OCI-LY3 (cell line): ENCODE data around the gene EPSTI1.
A peak's percentile ranks its signal among the peaks of the same experiment; 100 is the strongest.

Source experiments
- H2AFZ ChIP-seq: fragments of 200-600, 300-600 bp; shearing (Covaris generic); 2 replicates; pipeline ENCODE4 v1.6.0; 2014; ENCODE audit warnings: antibody characterized with exemption, low read depth, low read length
- H3K27ac ChIP-seq: fragments of 200-600, 300-600 bp; sonication (generic); 2 replicates; pipeline ENCODE4 v1.5.1; 2014; ENCODE audit warnings: mild to moderate bottlenecking, low read length, moderate library complexity, mixed read lengths
- H3K27me3 ChIP-seq: fragments of 200-600, 300-600 bp; sonication (generic); 2 replicates; pipeline ENCODE4 v1.6.1; 2014; ENCODE audit warnings: low read depth, low read length, mixed read lengths
- H3K36me3 ChIP-seq: fragments of 200-600, 300-600 bp; sonication (generic); replicated peaks from 2 replicates; pipeline ENCODE3; 2014; ENCODE audit warnings: low read depth, low read length, mixed read lengths
- H3K4me1 ChIP-seq: fragments of 300-600, 200-600 bp; sonication (generic); 2 replicates; pipeline ENCODE4 v1.6.1; 2014; ENCODE audit warnings: low read length, mixed read lengths
- H3K4me2 ChIP-seq: fragments of 200-600, 300-600 bp; sonication (generic); 2 replicates; pipeline ENCODE4 v1.6.1; 2014; ENCODE audit warnings: low read length, mixed read lengths
- H3K4me3 ChIP-seq: fragments of 300-600, 200-600 bp; sonication (generic); 2 replicates; pipeline ENCODE4 v1.5.1; 2014; ENCODE audit warnings: antibody characterized with exemption, mild to moderate bottlenecking, low read length, moderate library complexity
- H3K79me2 ChIP-seq: fragments of 300-600, 200-600 bp; shearing (Covaris generic); 2 replicates; pipeline ENCODE4 v1.6.1; 2014; ENCODE audit warnings: mild to moderate bottlenecking, low read length, mixed read lengths
- H3K9ac ChIP-seq: fragments of 300-600, 200-600 bp; shearing (Covaris generic); 2 replicates; pipeline ENCODE4 v1.6.0; 2014; ENCODE audit warnings: mild to moderate bottlenecking, low read length, moderate library complexity
- H3K9me3 ChIP-seq: fragments of 200-600, 300-600 bp; shearing (Covaris generic); 2 replicates; pipeline ENCODE4 v1.6.1; 2014; ENCODE audit warnings: low read length, mixed read lengths; ENCODE audit not compliant: insufficient read depth
- H4K20me1 ChIP-seq: fragments of 200-600, 300-600 bp; sonication (generic); 2 replicates; pipeline ENCODE4 v1.6.1; 2016; ENCODE audit warnings: low read length, mixed read lengths; ENCODE audit not compliant: insufficient read depth
- EZH2phosphoT487 ChIP-seq: fragments of 200-600 bp; shearing (Covaris generic); IDR thresholded peaks from 2 replicates; pipeline ENCODE4 v1.6.1; 2018; ENCODE audit warnings: antibody characterized with exemption, mixed run types, low read depth
- TF ChIP-seq, protein P1 (sequence below): fragments of 200-600, 300-600 bp; sonication (generic); IDR thresholded peaks from 2 replicates; pipeline ENCODE4 v1.5.1; 2014; ENCODE audit warnings: antibody characterized with exemption, low read length, low read depth

The EPSTI1 gene

DNA sequence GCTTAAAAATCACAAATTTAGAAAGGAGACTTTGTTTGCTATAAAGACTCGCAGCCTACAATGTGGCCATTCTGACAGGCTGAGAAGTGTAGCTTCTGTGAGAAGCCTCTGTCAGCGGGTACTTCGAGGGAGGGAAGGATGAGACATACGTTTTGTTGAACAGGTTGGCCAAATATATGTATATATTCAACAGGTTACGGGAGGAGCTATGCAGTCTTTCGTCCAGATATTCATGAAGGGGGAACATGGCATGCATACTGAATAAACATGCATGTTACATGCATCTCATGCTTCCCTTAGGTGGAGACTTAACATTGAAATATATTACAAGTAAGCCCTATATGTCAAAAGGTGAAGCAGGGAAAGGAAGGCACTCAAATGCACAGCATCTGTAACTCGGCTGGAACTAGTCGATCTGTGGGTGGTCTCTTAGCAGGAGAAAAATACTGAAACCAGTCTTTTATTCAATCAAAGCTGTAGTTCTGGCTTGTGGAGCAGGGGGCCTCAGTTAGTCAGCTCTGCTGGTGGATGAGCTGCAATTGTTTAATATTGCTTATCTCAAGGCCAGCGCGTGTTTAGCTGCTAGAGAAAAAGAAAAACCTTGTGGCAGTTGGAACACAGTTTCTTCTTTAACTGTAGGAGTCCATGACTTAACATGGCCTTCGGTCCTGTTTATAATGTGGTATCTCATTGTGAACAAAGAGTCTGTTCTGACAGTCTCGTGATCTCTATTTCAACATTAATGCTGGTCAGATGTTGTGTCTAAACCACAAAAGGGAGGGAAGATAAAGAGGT, 116.4 kb downstream of the EPSTI1 start:
- H3K27me3 ChIP-seq: peaks cover 26% of the 10 kb centered on the region
- peak overlapping the region; percentile 53 for H3K4me3 ChIP-seq
- peak overlapping the region; percentile 48 for H3K27ac ChIP-seq
- TF ChIP-seq, protein P1, sequence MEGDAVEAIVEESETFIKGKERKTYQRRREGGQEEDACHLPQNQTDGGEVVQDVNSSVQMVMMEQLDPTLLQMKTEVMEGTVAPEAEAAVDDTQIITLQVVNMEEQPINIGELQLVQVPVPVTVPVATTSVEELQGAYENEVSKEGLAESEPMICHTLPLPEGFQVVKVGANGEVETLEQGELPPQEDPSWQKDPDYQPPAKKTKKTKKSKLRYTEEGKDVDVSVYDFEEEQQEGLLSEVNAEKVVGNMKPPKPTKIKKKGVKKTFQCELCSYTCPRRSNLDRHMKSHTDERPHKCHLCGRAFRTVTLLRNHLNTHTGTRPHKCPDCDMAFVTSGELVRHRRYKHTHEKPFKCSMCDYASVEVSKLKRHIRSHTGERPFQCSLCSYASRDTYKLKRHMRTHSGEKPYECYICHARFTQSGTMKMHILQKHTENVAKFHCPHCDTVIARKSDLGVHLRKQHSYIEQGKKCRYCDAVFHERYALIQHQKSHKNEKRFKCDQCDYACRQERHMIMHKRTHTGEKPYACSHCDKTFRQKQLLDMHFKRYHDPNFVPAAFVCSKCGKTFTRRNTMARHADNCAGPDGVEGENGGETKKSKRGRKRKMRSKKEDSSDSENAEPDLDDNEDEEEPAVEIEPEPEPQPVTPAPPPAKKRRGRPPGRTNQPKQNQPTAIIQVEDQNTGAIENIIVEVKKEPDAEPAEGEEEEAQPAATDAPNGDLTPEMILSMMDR: peak; percentile 34
- no peak for TF ChIP-seq EZH2phosphoT487
- H3K4me1 ChIP-seq: peaks cover 23% of the 10 kb centered on the region
- peak overlapping the region; percentile 27; the same call in 1 of the 2 replicates for H2AFZ ChIP-seq
- no peaks in the 10 kb centered on the region for H3K79me2 ChIP-seq
- peak overlapping the region; percentile 24; the same call in 1 of the 2 replicates for H3K9ac ChIP-seq
- H3K9me3 ChIP-seq: no peaks in the 10 kb centered on the region
- peak overlapping the region; percentile 76 for H3K4me2 ChIP-seq
- no peaks in the 10 kb centered on the region for H4K20me1 ChIP-seq
- no peaks in the 10 kb centered on the region for H3K36me3 ChIP-seq

- H4K20me1 ChIP-seq: no peaks in the 10 kb centered on the region
- no peaks in the 10 kb centered on the region for H3K36me3 ChIP-seq
- no peak overlapping the region for H3K9ac ChIP-seq
- H3K4me2 ChIP-seq: no peak overlapping the region
- H3K27ac ChIP-seq: no peak overlapping the region
- no peak overlapping the region for H2AFZ ChIP-seq
- H3K4me1 ChIP-seq: peaks cover 23% of the 10 kb centered on the region
- TF ChIP-seq, protein P1: no peak
- no peak for TF ChIP-seq EZH2phosphoT487
- no peaks in the 10 kb centered on the region for H3K9me3 ChIP-seq
- H3K4me3 ChIP-seq: no peak overlapping the region
- peaks cover 17% of the 10 kb centered on the region for H3K27me3 ChIP-seq
- H3K79me2 ChIP-seq: no peaks in the 10 kb centered on the region
Measured at GRCh38 chr13:42874221-42874620, 117.8 kb downstream of the EPSTI1 start.

GRCh38 chr13:42873081-42873480, 119.0 kb downstream of the EPSTI1 start:
- Histone ChIP-seq H3K27me3 (peaks cover 13% of the 10 kb centered on the region), H3K9ac (no peak overlapping the region), H4K20me1 (no peaks in the 10 kb centered on the region), H3K4me3 (no peak overlapping the region), H3K9me3 (no peaks in the 10 kb centered on the region), H2AFZ (no peak overlapping the region), H3K36me3 (no peaks in the 10 kb centered on the region), H3K79me2 (no peaks in the 10 kb centered on the region), H3K4me1 (peaks cover 23% of the 10 kb centered on the region), H3K4me2 (no peak overlapping the region), H3K27ac (no peak overlapping the region)
- TF ChIP-seq, protein P1: no peak
- no peak for TF ChIP-seq EZH2phosphoT487

DNA sequence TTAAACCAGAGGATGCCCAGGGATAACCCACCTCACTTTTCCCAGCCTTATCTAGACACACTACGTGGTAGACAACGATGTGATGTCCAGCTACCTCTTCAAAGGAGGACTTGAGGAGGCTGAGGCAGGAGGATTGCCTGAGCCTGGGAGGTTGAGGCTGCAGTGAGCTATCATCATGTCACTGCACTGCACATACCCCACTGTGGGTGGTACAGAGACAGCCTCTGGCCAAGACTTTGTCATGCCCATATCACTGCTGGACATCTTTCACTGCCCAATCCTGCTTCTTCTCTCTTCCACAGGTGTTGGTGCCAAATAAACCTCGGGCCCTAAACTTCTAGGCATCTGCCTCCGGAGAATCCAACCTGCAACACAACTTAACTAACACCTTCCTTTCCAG, 124.8 kb downstream of the EPSTI1 start:
- no peak overlapping the region for H3K4me2 ChIP-seq
- no peaks in the 10 kb centered on the region for H4K20me1 ChIP-seq
- peaks cover 5% of the 10 kb centered on the region for H3K27me3 ChIP-seq
- no peak overlapping the region for H3K4me3 ChIP-seq
- no peak overlapping the region for H2AFZ ChIP-seq
- no peak for TF ChIP-seq EZH2phosphoT487
- TF ChIP-seq, protein P1: no peak
- no peak overlapping the region for H3K27ac ChIP-seq
- no peaks in the 10 kb centered on the region for H3K4me1 ChIP-seq
- no peaks in the 10 kb centered on the region for H3K9me3 ChIP-seq
- no peak overlapping the region for H3K9ac ChIP-seq
- H3K79me2 ChIP-seq: no peaks in the 10 kb centered on the region
- no peaks in the 10 kb centered on the region for H3K36me3 ChIP-seq
